ENCODE results near the gene FBXO44.

The FBXO44 gene

GRCh38 chr1:11708554-11709350 lies 54.1 kb downstream of the FBXO44 start:
- no peaks in the 10 kb centered on the region for H3K9me3 Mint-ChIP-seq
- H3K27me3 Mint-ChIP-seq (ENCODE audit: low read depth), result peaks cover 3% of the 10 kb centered on the region
- H3K4me1 Mint-ChIP-seq (ENCODE audit: low read depth), result no peaks in the 10 kb centered on the region
- H3K27ac Mint-ChIP-seq, result no peak overlapping the region
- DNase-seq (ENCODE audit: low spot score), result no peak
- no peaks in the 10 kb centered on the region for H3K36me3 Mint-ChIP-seq (ENCODE audit: low read depth)
- no peak overlapping the region for H3K4me3 Mint-ChIP-seq

DNA sequence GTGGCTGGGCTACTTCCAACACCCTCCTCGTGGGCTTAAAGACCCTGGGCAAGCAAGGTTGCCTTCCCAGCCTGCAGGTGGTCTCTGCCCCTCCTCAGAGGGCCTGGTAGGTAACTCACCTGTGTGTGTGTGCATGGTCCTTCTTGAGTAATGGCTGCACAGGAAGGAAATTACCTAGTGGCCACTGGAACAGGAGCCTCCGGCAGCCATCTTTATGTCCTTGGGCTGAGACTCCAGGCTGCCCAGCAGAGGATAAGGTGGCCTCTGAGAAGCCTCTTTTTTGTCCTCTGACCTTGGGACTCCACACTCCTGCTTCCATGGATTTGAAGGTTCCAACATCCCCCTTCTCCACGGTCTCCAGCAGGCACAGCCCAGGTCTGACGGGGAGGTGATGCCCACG lies 56.8 kb downstream of the FBXO44 start:
- Mint-ChIP-seq H3K4me3 (no peak overlapping the region), H3K9me3 (no peaks in the 10 kb centered on the region), H3K36me3 (ENCODE audit: low read depth) (no peaks in the 10 kb centered on the region), H3K27me3 (ENCODE audit: low read depth) (peaks cover 8% of the 10 kb centered on the region), H3K4me1 (ENCODE audit: low read depth) (no peaks in the 10 kb centered on the region), H3K27ac (no peak overlapping the region)
- no peak for DNase-seq (ENCODE audit: low spot score)

DNA sequence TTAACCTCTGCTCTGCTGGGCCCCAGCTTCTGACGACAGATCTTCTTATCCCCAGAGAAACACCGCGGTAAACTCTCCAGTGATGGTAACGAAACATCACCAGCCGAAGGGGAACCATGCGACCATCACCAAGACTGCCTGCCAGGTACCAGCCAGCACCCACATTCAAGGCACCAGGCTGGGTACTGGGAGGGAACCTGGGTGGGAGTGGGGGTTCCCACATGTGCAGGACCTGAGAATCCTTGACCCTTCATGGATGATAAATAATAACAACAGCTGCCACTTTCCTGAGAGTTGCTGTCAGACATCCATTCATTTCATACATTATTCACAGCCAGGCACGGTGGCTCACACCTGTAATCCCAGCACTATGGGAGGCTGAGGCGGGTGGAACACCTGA lies 57.6 kb downstream of the FBXO44 start:
- H3K4me3 Mint-ChIP-seq, result no peak overlapping the region
- H3K27me3 Mint-ChIP-seq (ENCODE audit: low read depth), result peaks cover 8% of the 10 kb centered on the region
- no peaks in the 10 kb centered on the region for H3K4me1 Mint-ChIP-seq (ENCODE audit: low read depth)
- no peak overlapping the region for H3K27ac Mint-ChIP-seq
- DNase-seq (ENCODE audit: low spot score), result no peak
- H3K36me3 Mint-ChIP-seq (ENCODE audit: low read depth), result no peaks in the 10 kb centered on the region
- H3K9me3 Mint-ChIP-seq, result no peaks in the 10 kb centered on the region

Measured in T-helper 2 cell treated with Interferon-gamma antibody and Interleukin-4, amounts not matched to agents 5 μg/mL and 100 μg/mL, for 36 hours (primary cell).